ENCODE measurements around the gene TCP11.

The TCP11 gene

DNA sequence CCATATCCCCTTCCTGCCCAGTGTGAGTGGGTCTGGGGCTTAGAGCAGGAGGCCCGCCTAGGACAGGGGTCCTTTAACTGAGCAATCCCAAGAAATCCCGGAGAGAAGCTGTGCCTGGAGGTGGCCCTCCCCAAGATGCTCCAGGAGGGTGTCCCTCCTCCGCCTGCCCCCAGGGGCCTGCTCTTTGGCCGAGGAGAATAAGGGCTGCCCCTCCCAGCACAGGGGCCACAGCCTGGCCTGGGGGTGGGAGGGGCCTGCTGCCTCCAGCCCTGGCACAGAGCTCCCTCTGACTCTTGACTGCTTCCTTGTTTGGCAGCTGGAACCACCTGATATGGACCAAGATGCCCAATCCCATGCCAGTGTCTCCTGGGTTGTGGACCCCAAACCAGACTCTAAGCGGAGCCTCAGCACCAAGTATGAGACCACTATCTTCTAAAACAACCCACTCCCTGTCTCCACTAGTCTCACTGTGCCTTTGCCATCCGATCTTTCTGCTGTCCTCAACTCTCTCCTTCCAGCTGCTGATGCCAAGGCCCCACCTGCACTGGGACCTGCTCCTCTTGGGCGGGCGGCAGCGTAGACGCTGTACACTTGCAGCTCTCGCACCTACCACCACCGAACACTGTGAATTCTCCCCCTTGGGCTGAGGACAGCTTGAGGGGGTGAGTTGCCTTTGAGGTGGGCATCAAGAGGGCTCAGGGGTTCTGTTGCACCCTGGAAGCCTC lies 54.3 kb downstream of the TCP11 start:
- H3K36me3 ChIP-seq (ENCODE audit: insufficient read depth, low read length) = peaks cover 58% of the 10 kb centered on the region
- no peaks in the 10 kb centered on the region for H3K4me1 ChIP-seq (ENCODE audit: insufficient read depth, low read length)
- H3K9me3 ChIP-seq (ENCODE audit: insufficient read depth, low read depth, low read length) = no peaks in the 10 kb centered on the region
- H3K27ac ChIP-seq (ENCODE audit: low read depth, low read length) = no peak overlapping the region
- no peak overlapping the region for H3K9ac ChIP-seq (ENCODE audit: low read depth, low read length)
- H3K4me3 ChIP-seq (ENCODE audit: low read length) = no peak overlapping the region
- WGBS = 94% methylated on average over 12 of the region's 12 CpGs
- H3K27me3 ChIP-seq (ENCODE audit: insufficient read depth, low read length) = no peaks in the 10 kb centered on the region

DNA sequence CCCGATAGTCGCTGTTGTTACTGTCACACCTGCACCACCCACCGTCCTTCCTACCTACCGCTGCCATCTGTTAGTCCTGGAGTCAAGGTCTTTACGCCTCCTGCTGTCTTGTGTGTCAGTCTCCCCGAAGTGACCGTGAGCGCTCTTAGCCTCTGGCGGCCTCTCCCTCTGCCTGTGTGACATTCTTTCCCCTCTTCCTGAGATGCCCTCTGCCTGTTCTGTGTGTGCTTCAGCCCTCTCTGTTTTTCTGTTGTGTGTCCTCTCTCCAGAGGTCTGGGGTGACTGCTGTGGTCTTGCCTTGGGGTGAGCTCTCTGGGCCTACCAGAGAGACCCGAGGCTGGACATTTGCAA lies 54.9 kb downstream of the TCP11 start:
- H3K4me3 ChIP-seq (ENCODE audit: low read length) = no peak overlapping the region
- H3K9me3 ChIP-seq (ENCODE audit: insufficient read depth, low read depth, low read length) = no peaks in the 10 kb centered on the region
- no peaks in the 10 kb centered on the region for H3K27me3 ChIP-seq (ENCODE audit: insufficient read depth, low read length)
- 96% methylated on average over 10 of the region's 10 CpGs for WGBS
- peaks cover 59% of the 10 kb centered on the region for H3K36me3 ChIP-seq (ENCODE audit: insufficient read depth, low read length)
- H3K27ac ChIP-seq (ENCODE audit: low read depth, low read length) = no peak overlapping the region
- no peak overlapping the region for H3K9ac ChIP-seq (ENCODE audit: low read depth, low read length)
- H3K4me1 ChIP-seq (ENCODE audit: insufficient read depth, low read length) = no peaks in the 10 kb centered on the region

DNA sequence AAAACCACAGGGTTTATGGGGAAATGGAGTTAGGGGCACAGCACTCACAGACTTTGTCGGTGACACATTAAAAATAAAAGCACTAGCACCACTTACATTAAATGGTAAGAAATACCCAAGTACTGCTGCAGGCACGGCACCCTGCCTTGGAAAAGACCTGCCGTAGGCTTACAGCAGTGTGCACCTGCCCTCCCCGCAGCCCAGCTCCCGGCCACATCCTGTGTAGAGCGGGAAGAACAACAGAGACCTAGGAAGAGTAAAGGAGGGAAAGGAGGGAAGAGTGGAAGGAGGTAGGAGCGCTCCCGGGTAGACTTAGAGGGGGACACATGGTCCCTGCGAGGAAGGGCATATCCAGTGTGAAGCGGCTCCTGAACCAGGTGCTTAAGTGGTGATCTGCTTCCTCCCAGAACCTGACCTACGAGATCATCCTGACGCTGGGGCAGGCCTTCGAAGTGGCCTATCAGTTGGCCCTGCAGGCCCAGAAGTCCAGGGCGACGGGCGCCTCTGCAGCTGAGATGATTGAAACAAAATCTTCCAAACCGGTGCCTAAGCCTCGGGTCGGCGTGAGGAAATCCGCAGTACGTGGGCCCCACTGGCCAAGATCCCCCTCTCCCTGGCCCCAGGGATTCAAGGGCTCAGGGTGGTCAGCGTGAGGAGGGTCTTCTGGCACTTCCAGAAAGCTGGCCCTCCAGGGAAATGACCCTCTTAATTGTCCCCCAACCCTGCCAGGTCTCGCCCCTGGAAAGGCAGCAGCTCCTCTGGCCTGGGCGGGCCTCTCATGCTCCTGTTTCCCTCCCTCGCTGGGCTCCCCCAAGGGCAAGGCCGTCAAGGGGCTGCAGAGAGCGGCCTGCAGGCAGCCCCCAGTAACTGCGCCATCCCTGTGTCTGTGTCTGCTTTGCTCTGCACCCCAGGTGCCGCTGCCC lies 55.5 kb downstream of the TCP11 start:
- H3K4me1 ChIP-seq (ENCODE audit: insufficient read depth, low read length) = no peaks in the 10 kb centered on the region

DNA sequence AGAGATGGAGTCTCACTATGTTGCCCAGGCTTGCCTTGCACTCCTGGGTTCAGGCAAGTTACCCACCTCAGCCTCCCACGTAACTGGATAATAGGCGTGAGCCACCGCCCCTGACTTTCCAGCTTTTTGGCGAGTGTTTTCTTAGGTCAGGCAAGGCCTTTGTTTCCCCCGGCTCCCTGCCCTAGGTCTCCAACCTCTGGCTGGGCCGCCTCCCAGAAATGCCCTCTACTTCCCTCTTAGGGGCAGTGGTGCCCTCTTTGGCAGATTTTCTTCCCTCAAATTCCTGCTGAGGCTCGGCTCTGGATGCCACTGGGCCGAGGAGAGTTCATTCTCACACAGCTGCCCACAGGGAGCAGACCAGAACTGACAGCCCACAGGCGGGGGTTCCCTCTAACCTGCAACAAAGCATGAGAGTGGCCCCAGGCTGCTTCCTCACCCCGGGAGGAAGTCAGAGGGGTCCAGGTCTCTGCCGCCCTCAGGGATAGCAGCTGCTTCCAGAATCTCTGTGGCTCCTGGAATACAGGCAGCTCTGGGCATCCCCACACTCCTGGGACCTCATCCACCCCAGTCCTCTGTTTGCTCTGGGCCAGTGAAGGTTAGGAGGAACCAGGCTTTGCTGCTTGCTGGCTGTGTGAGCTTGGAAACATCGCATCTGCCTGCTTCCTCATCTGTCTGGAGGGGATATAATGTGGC lies 56.5 kb downstream of the TCP11 start:
- no peaks in the 10 kb centered on the region for H3K27me3 ChIP-seq (ENCODE audit: insufficient read depth, low read length)
- H3K36me3 ChIP-seq (ENCODE audit: insufficient read depth, low read length) = peaks cover 67% of the 10 kb centered on the region
- WGBS = 95% methylated on average over 12 of the region's 12 CpGs
- no peak overlapping the region for H3K9ac ChIP-seq (ENCODE audit: low read depth, low read length)
- H3K27ac ChIP-seq (ENCODE audit: low read depth, low read length) = no peak overlapping the region
- no peaks in the 10 kb centered on the region for H3K4me1 ChIP-seq (ENCODE audit: insufficient read depth, low read length)
- H3K9me3 ChIP-seq (ENCODE audit: insufficient read depth, low read depth, low read length) = no peaks in the 10 kb centered on the region
- H3K4me3 ChIP-seq (ENCODE audit: low read length) = no peak overlapping the region

More for the DNA sequence above, 55.5 kb downstream of the TCP11 start:
- Histone ChIP-seq H3K9me3 (ENCODE audit: insufficient read depth, low read depth, low read length) (no peaks in the 10 kb centered on the region), H3K4me3 (ENCODE audit: low read length) (no peak overlapping the region), H3K36me3 (ENCODE audit: insufficient read depth, low read length) (peaks cover 62% of the 10 kb centered on the region), H3K9ac (ENCODE audit: low read depth, low read length) (no peak overlapping the region), H3K27me3 (ENCODE audit: insufficient read depth, low read length) (no peaks in the 10 kb centered on the region), H3K27ac (ENCODE audit: low read depth, low read length) (no peak overlapping the region)
- WGBS = 93% methylated on average over 30 of the region's 30 CpGs

DNA sequence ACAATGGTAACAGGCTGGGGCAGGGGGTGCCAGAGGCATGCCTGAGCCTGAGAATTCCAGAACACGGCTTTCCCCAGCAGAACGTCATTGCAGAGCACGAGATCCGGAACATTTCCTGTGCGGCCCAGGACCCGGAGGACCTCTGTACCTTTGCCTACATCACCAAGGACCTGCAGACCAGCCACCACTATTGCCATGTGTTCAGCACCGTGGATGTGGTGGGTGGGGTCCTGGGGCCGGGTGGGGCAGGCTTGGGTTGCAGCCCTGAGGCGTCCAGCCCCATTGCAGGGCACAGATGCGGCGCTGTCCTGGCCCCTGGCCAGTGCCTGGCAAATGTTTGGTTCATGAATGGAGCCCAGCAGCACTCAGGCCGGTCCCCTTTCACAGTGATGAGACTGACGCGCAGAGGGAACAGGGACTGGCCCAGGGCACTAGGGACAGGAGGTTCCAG lies 57.1 kb downstream of the TCP11 start:
- H3K36me3 ChIP-seq (ENCODE audit: insufficient read depth, low read length) = peaks cover 73% of the 10 kb centered on the region
- H3K4me3 ChIP-seq (ENCODE audit: low read length) = no peak overlapping the region
- H3K27me3 ChIP-seq (ENCODE audit: insufficient read depth, low read length) = no peaks in the 10 kb centered on the region
- no peak overlapping the region for H3K27ac ChIP-seq (ENCODE audit: low read depth, low read length)
- no peaks in the 10 kb centered on the region for H3K9me3 ChIP-seq (ENCODE audit: insufficient read depth, low read depth, low read length)
- no peak overlapping the region for H3K9ac ChIP-seq (ENCODE audit: low read depth, low read length)
- WGBS = 96% methylated on average over 14 of the region's 14 CpGs
- no peaks in the 10 kb centered on the region for H3K4me1 ChIP-seq (ENCODE audit: insufficient read depth, low read length)

DNA sequence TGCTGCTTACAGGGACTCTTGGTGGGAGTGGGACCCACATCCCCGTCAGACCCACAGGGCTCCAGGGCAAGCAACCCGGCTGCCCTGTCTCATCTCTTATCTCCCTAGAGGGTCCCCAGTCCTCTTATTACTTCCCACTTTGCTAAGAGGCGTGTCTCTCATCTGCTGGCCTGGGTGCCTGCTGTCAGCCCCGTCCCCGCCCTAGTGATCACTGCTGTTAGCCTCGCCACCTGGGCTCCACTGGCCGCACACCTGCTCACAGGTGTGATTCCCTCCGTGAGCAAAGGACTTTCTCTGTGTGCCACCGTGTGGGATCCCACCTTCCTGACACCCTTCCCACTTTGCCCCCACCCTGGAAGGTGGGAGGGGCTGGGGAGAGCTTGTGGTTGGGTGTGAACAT lies 57.6 kb downstream of the TCP11 start:
- Histone ChIP-seq H3K9ac (ENCODE audit: low read depth, low read length) (no peak overlapping the region), H3K27ac (ENCODE audit: low read depth, low read length) (no peak overlapping the region), H3K4me1 (ENCODE audit: insufficient read depth, low read length) (no peaks in the 10 kb centered on the region), H3K36me3 (ENCODE audit: insufficient read depth, low read length) (peaks cover 72% of the 10 kb centered on the region), H3K27me3 (ENCODE audit: insufficient read depth, low read length) (no peaks in the 10 kb centered on the region), H3K4me3 (ENCODE audit: low read length) (no peak overlapping the region), H3K9me3 (ENCODE audit: insufficient read depth, low read depth, low read length) (no peaks in the 10 kb centered on the region)
- WGBS = 94% methylated on average over 8 of the region's 9 CpGs

DNA sequence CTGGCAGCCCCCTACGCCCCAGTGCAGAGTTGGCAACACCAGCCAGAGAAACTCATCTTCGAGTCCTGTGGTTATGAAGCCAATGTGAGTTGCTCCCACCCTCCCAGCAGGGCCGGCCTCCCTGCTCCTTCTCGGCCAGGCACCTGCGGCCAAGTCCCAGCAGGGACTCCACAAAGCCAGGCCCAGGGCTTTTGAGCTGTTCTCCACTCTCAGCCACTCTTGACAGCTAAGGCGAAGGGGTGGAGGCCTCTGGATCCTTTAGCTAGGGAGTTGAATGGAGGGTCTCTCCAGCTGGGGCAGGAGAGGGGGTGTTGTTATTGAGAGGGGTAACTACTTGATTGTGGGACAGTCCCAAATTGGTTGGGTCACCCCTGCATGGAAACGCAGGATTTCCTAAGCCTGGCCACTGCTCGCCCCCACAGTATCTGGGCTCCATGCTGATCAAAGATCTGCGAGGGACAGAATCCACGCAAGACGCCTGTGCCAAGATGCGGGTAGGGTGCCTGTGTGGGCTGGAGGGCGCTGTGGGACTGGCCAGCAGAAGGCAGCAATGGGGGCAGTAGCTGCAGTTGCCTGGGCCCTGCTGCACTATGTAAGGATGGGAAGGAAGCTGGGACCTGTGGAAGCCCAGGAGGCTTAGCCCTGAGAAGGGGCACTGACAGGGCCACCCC lies 58.3 kb downstream of the TCP11 start:
- 93% methylated on average over 13 of the region's 13 CpGs for WGBS
- peaks cover 67% of the 10 kb centered on the region for H3K36me3 ChIP-seq (ENCODE audit: insufficient read depth, low read length)
- no peak overlapping the region for H3K27ac ChIP-seq (ENCODE audit: low read depth, low read length)
- H3K9me3 ChIP-seq (ENCODE audit: insufficient read depth, low read depth, low read length) = no peaks in the 10 kb centered on the region
- H3K27me3 ChIP-seq (ENCODE audit: insufficient read depth, low read length) = no peaks in the 10 kb centered on the region
- H3K9ac ChIP-seq (ENCODE audit: low read depth, low read length) = no peak overlapping the region
- H3K4me1 ChIP-seq (ENCODE audit: insufficient read depth, low read length) = no peaks in the 10 kb centered on the region
- H3K4me3 ChIP-seq (ENCODE audit: low read length) = no peak overlapping the region

DNA sequence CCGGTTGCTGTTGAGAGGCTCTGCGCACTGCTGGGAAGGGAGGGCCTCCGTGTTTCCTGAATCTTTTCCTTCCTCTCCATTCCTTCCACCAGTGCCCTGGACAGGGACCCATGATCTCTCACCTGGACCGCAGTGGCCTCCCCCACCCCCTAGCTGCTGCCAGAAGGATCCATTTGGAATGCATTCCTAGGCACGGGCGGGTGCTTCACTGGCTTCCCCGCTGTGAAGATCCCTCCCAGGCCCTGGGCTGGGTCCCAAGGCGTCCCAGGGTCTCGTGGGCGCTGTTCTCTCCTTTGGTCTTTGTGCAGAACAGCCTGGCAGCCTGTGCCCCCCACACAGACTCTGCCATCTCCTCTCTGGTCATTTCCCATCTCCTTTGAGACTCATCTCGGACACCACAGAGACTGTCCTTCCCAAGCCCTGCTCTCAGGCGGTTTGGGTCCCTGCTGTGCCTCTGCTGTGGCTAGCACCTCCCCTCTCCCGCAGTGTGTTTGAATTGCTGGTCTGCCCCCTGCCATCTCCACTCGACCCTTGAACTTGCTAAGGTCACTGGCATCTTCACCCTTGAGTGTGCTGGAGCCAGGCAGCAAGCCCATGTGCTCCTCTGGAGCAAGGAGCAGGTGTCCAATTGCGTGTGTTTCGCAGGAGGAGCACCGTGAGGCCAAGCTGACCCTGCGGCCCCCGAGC lies 59.0 kb downstream of the TCP11 start:
- H3K9ac ChIP-seq (ENCODE audit: low read depth, low read length) = no peak overlapping the region
- 72% methylated on average over 19 of the region's 19 CpGs for WGBS
- H3K27ac ChIP-seq (ENCODE audit: low read depth, low read length) = no peak overlapping the region
- no peaks in the 10 kb centered on the region for H3K4me1 ChIP-seq (ENCODE audit: insufficient read depth, low read length)
- no peaks in the 10 kb centered on the region for H3K9me3 ChIP-seq (ENCODE audit: insufficient read depth, low read depth, low read length)
- H3K36me3 ChIP-seq (ENCODE audit: insufficient read depth, low read length) = peaks cover 61% of the 10 kb centered on the region
- H3K27me3 ChIP-seq (ENCODE audit: insufficient read depth, low read length) = no peaks in the 10 kb centered on the region
- H3K4me3 ChIP-seq (ENCODE audit: low read length) = no peak overlapping the region

DNA sequence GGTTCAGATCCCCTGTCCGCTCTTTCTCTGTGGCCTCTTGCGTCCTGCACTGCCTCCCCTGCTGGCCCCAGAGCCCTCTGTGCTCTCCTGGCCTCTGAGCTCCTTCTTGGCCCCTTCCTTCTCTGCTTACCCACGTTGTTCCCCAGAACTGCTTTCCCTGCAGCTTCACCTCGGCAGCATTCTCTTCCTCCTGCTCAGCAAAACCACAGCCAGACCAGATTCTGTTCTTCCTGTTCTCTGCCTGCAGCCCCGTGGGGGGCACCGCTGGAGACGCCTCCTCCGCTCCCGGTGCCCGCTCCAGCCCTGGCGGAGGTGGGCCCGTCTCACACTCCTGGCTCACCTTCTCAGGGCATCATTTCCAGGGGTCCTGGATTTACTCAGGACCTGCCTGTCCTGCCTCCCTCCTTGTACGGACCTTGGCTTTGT lies 59.7 kb downstream of the TCP11 start:
- Histone ChIP-seq H3K27me3 (ENCODE audit: insufficient read depth, low read length) (no peaks in the 10 kb centered on the region), H3K4me1 (ENCODE audit: insufficient read depth, low read length) (no peaks in the 10 kb centered on the region), H3K9me3 (ENCODE audit: insufficient read depth, low read depth, low read length) (no peaks in the 10 kb centered on the region), H3K9ac (ENCODE audit: low read depth, low read length) (no peak overlapping the region; the same call in 1 of the 2 replicates), H3K4me3 (ENCODE audit: low read length) (no peak overlapping the region), H3K27ac (ENCODE audit: low read depth, low read length) (no peak overlapping the region), H3K36me3 (ENCODE audit: insufficient read depth, low read length) (peaks cover 55% of the 10 kb centered on the region)
- WGBS = 65% methylated on average over 13 of the region's 13 CpGs

DNA sequence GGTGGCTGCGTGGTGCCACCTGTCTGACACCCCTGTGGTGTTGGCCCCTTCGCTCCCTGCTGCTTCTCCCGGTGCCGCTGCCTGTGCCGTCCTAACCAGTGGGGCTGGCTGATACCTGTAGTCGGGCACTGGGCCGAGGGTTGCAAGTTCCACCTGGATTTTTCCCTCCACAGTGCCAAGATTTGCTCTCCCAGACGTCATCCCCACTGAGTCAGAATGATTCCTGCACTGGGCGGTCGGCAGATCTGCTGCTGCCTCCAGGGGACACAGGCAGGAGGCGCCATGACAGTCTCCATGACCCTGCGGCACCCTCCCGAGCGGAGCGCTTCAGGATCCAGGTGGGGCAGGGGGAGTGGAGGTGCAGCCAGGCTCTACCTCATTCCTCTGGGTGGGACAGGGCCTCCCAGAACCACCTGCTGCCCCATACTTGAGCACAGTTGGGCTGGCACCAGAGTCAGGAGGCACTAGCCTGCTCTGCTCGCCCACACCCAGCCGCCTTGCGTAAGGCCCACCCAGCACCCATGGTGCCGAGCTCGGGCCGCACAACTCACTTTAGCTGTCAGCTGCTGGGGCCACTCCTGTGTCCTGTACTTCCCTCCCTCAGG lies 60.2 kb downstream of the TCP11 start:
- Histone ChIP-seq H3K9me3 (ENCODE audit: insufficient read depth, low read depth, low read length) (no peaks in the 10 kb centered on the region), H3K27me3 (ENCODE audit: insufficient read depth, low read length) (no peaks in the 10 kb centered on the region), H3K4me3 (ENCODE audit: low read length) (no peak overlapping the region), H3K4me1 (ENCODE audit: insufficient read depth, low read length) (no peaks in the 10 kb centered on the region), H3K36me3 (ENCODE audit: insufficient read depth, low read length) (peaks cover 54% of the 10 kb centered on the region), H3K27ac (ENCODE audit: low read depth, low read length) (no peak overlapping the region), H3K9ac (ENCODE audit: low read depth, low read length) (no peak overlapping the region; the same call in 1 of the 2 replicates)
- 94% methylated on average over 21 of the region's 21 CpGs for WGBS

Data from HUES64 (cell line).